ENCODE measurements around the gene ETFBKMT.

GRCh38 chr12:31682136-31682962 lies 22.9 kb downstream of the ETFBKMT start:
- no peak for TF ChIP-seq ZFP3 (CRISPR knock-in tag; IDR thresholded peaks at IDR 0.05)
- TF ChIP-seq ZNF8 (CRISPR knock-in tag; IDR thresholded peaks at IDR 0.05), result no peak
- TF ChIP-seq RARB (CRISPR knock-in tag; IDR thresholded peaks at IDR 0.05), result no peak
